CD4-positive, alpha-beta T cell treated with Interleukin-1 beta for 1 hour (primary cell): Measurements from ENCODE around the gene GNAO1.

Experiments used
- DNase-seq, 2 donors: peaks; one replicate each; pipeline ENCODE4 v3.0.0-alpha.2; 2020 to 2022

The GNAO1 gene

DNA sequence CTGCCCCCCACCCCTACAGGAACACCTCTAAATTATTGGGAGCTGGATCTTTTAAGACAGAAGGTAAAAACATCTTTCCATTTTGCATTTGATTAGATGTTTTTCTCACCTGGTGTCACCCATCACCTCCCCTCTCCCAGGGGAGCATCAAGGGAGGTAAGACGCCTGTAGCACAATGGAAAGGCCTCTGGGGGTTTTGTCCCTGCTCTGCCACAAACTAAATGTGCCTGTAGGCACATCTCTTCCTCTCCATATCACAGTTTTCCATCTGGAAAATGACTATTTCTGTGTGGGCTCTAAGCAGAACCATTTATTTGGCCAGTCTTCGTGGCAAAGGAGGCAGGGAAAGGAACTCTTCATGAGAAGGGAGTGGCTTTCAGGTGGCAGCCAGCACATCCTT lies 76.6 kb downstream of the GNAO1 start:
- DNase-seq = no peak

DNA sequence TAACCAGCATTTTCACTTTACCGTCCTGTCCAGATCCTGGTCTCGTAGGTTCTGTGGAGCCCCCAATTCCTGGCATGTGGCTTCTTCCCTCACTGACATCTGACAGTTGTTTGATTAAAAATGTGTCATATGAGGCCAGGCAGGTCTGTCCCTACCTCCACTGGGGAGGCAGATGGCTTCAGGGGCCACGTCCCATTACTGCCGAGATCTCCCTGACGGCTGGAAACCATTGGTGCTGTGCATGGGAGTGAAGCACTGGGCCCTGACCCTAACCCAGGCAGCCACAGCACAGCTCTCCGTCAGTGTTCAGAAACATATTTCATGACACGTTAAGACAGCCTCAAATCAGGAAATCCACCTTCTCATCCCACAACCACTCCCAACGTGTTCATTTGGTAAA lies 77.5 kb downstream of the GNAO1 start:
- DNase-seq = no peak

DNA sequence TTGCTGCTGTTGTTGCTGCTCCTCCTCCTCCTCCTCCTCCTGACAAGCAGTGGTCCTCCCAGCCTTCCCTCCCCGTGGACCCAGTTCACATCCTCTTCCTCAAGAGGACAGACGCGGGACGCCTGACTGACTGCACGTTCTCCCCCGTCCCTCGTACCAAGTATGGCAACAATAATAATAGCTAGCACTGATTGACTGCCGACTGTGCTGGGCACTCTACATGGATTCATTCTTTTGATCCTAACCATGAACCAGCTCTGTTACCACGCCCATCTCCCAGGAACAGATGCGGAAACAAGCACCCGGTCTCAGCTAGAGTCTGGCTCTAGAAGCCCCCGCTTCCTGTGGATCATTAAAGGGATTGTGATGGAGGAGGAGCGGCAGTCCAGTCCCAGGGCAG lies 78.0 kb downstream of the GNAO1 start:
- DNase-seq = no peak

DNA sequence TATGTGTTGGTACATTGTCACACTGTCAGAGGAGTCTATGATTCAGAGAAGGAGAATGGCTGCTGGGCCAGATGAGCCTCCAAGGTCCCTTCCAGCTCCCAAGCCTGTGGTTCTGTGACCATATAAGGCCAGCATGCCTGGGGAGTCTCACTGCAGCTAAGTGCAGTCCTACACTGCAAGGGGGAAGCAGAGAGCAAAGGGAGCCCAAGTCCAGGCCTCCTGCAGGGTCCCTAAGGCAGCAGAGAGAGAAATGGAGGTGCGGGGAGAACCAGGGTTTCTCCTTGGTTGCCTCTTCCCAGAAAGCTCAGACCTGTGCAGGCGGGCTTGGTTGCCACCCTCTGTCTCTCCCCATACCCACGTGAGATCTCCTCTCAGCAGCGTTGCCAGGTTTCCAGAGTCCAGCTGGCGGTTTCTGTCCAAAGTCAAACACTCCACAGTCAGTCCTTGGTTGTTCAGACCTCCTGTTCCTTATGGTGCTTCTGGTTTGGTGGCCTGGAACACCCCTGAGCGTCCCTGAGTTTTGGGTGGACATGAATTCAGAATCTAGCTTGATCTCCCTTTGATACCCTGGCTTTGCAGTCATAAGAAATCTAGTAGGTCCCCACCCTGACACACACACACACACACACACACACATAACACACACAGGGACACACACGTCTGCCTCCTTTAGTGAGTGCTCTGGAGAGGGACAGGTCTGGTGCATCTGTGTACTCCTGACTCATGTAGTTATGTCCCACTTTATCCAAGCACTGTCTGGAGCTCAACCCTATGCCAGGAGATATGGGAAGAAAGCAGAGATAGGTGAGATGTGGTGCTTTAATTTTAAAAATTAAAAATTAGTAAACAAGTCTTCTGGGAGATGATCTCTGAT lies 78.8 kb downstream of the GNAO1 start:
- no peak for DNase-seq

DNA sequence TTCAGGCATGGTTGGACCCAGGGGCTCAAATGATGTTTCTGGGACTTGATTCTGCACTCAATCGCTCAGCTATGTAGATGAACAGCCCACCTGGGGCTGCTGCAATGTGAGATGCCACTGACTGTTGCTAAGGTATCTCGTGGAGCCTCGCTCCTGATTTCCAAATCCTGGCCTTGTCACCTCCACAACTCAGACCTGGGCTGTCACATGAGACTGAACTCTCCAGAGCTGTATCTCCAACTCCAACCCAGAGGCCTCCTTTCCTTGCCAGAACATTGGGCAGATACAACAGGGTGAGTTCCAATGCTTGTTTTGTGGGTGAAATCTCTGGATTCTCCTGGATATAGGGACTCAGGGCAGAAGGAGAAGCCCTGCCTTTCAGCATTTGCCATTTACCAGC lies 79.5 kb downstream of the GNAO1 start:
- no peak for DNase-seq

DNA sequence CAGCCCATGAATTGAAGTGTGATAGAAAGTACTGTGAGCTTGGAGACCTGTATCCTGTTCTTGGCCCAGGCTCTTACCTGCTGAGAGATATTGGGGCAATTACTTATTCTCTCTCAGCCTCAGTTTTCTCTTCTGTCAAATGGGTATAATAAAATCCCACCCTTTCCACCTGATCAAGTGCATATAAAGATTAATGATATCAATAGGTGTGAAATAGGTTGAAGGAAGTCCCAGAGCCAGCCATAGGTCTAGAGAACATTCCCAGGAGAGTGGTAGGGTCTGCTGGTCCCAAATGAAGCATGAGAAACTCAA lies 81.2 kb downstream of the GNAO1 start:
- DNase-seq = no peak

DNA sequence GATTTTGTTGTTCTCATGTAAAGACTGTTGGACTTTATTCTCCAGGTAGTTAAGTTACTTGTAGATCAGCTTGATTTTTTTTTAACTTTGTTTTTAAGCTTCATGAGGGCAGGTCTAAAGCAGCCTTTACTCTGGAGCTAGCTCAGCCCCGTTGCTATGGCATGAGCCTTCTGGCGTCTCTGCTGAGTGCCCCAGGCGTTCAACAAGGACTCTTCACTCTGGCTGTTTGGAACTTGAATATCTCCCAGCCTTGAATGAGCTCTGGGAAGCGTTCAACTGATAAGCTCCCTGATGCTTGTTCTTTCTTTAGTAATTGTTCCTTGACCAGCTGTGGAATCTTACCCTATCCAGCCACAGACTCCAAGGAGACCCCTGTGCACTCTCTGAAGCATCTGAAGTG lies 82.3 kb downstream of the GNAO1 start:
- DNase-seq = no peak

DNA sequence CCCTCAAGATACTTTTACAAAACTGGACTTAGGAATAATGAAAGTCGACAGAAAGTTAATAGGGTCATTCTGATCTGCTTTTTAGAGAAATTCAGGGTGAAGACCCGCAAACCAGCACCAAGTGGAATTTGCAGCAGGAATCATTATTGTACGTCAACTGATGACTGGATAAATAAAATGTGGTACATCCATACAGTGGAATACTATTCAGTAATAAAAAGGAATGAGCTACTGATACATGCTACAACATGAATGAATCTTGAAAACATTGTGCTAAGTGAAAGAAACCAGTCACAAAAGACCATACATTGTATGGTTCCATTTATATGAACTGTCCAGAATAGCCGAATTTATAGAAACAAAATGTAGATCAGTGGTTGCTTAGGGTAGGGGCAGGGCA lies 83.1 kb downstream of the GNAO1 start:
- DNase-seq = no peak

DNA sequence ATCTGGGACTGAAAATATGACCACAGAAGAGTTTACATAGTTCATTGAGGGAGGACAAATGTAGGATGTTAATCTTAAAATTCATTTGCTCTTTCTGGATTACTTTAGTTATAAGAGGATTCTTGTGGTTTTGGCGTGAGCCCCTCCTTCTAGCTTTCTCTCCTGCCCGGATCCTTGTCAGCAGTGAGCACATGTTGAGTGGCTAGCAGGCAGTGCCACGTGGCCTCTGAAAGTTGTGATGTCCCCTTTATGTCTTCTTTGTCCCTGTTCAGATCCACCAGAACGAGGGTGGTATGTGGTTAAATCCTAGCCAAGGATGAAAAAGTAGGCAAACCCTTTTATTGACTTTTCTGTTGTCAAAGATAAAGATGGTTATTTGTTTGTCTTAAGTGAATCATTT lies 83.8 kb downstream of the GNAO1 start:
- DNase-seq = no peak

DNA sequence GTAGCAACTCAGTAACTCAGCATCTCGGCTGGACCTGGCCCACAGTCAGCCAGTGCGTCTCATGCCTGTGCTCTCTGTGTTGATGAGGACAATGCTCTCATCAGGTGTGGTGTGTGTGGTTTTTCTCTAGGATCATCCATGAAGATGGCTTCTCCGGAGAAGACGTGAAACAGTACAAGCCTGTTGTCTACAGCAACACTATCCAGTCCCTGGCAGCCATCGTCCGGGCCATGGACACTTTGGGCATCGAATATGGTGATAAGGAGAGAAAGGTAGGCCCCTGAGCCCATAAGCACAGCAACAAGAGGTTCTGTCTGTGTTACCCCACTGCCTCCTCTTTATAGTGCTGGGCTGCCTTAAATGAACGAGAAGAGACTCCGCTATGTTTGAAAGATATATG lies 84.5 kb downstream of the GNAO1 start:
- DNase-seq = no peak

DNA sequence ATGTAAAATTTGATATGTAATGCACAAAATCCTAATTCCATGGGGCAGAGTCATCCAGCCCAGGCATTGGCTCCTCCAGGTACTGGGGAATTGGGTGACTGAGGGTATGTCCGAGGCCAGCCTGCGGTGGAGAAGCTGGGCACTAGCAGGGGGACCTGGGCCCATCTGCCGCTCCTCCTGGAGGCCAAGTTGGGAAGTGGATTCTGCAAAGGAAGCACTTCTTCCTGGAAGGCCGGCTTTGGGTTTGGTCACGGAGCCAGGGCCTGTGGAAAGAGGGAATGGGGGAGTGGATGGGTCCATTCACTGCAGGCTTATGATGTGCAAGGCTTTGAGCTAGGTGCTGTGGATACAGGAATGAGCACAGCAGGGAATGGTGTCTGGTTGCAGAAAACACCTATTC lies 85.8 kb downstream of the GNAO1 start:
- DNase-seq = no peak

DNA sequence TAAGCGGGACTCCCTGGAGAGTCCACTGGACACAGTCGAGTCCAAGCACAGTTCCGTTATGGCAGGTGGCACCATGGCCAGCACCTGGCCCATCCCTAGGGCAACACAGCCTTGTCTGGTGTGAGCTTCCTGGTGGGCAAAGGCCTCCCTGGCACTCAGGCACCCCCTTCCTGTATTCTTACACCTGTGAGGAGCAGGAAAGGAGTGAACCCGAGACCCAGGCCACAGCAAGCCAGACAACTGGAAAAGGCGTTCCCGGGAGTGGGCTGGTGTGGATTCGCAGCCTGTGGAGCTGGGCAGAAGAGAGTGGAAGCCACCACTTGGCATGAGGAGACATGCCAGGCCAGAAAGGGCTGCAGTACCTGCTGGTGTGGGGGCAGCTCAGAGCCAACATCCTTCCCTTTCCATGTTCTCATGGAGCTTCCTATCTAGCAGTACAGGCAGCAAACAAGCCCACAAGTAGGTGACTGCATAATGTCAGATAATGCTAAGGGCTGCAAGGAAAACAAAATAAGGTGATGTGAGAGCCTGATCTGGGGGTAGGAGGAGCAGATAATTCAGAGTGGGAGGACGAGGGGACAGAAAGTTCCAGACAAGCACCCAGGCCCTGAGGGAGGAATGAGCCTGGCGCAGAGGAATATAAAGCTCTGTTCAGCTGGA lies 87.0 kb downstream of the GNAO1 start:
- no peak for DNase-seq

DNA sequence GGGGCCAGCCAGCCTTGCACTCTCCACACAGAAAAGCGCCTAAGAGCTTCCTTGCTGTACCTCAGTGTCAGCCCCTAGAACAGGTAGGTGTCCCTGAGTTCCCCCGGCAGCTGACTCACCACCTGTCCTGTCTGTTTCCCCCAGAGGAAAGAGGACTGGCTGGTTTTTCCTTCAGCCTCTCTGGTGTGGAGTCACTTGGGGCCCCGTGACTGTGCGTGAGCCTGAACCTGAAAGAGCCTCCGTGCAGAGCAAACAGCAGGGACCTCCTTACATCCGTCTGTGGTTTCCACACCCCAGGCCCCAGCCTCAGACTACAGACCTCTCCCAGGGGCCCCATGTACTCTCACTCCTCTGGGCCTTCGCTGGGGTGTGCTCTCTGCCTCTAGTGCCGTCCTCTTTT lies 87.8 kb downstream of the GNAO1 start:
- peak; percentile 38 to 46 for DNase-seq

DNA sequence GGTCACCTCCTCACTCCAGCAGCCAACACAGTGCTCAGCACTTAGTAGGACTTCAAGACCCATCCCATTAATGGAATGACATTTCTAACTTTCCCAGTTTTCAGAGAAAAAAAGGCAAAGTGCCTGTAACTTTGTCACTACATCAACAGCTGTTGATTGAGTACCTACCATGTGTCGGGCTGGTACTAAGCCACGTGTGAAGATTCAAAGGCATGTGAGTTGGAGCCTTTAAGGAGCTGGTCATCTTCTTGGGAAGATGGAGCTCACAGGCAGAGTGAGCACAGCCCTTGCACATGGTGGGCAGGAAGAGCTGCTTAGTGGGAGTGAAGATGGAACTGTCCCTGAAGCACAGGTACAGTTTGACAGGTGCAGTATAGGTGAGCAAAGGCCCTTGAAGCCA lies 88.6 kb downstream of the GNAO1 start:
- no peak for DNase-seq

DNA sequence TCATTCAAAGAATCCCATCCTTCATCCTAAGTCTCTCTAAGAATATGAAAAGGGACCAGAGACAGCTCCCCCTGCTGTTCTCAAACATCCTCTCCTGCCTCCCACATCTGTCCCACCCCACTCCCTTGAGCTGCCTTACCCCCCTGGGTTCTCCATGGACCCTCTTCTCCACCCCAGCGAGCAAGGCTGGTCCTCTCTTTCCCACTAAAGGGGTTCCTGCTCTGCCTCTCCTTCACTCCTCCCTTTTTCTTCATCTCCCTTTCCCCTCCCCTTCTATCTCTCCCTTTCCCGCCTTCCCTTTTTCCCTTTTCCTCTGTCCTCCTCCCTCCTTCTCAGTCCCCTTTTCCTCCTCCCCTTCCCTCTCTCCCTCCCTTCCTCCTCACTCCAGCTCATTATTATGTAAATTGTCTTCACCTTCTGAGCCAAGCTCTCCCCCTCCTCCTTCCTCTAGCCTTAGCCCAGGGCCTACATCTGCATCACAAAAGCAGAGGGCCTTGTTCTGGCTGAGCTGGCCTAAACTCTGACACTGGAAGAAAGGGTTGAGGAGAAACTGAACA lies 90.0 kb downstream of the GNAO1 start:
- peak in 1 of 2 donors; percentile 17 for DNase-seq

DNA sequence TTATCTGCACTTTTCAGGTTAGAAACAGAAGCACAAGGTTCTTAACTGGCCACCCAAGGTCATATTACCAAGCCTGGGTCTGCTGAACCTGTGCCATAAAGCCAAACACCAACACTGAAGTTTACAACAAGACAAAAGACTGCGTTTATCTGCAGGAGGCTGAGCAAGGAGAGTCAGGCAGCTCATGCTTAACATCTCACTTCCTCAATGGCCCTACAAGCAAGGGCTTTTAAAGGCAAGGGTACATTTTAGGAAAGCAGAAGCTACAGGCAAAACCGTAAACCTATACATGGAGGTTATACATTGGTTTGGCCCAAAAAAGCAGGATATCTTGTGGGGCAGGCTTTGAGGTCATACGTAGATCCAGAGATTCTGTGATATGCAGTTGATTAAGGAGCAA lies 91.2 kb downstream of the GNAO1 start:
- peak in 1 of 2 donors; percentile 9 for DNase-seq

DNA sequence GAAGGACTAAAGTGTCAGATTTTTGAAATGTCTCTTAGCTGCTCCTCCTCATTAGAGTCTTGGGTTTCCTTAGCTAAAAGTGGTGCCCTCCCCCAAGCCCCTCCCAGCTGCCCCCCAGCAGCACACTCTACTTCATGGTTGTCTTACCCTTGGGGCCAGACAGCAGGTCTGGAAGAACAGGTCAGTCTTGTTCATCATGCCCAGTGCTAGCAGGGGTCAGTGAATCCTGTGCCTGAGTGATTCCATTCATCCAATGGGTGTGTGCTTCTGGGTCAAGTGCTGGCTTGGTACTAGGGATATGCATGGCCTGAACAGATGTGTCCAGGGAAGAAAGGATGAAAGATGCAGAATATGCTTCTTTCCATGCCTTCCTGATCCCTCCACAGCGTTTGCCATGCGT lies 93.2 kb downstream of the GNAO1 start:
- DNase-seq = no peak

DNA sequence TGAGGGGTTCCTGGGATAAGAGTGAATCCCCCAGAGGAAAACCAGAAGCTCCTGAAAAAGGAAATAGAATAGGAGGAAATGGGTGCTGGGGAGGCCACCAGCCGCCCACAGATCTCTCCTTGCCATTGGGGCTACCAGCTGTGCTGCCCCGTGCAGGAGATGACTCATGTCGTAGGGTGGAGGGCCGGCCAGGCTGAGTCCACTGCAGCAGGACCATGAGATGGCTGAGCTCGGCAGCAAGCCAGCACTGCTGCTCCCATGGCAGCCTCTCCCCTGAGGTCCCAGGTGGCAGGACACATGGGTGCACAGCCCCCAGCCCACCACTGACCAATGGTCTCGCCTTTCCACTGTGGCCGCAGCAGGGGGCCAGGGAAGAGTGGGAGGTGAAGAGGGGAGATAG lies 95.5 kb downstream of the GNAO1 start:
- DNase-seq = peak in 1 of 2 donors; percentile 24

DNA sequence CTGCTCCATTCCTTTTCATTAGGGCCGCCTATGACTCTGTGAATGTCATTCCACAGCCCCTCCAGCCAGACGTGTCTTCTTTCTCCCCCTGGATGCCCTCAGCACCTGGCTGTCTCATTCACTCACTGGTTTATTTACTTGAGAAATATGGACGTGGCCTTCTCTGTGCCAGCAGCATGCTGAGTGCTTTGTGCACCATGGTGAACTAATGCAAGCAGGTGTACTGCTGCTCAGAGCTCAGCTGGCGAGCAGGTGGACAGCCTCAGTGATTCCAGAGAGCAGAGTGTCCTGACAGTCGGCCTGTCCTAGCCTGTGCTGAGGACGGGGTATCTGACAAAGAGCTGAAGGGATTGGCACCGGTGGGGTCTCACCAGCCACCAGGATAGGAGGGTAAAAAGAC lies 96.7 kb downstream of the GNAO1 start:
- DNase-seq = no peak

DNA sequence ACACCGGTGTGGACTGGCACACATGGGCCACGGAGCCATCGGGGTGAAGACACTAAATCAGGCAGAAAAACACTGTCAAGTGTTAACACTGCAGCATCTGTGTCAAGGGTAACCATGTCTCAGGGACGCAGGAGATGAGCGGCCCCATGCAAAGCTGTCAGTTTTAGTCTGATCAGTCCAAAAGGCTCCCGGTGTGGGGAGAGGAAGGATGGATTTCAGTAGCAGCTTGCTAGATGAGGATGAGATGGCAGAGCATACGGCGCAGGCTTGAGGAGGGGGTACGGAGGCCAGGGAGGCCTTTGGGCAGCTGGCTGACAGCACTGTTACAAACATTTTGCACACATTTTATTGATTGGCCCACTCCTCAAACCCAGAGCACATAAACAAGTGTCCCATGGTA lies 98.1 kb downstream of the GNAO1 start:
- DNase-seq = no peak

DNA sequence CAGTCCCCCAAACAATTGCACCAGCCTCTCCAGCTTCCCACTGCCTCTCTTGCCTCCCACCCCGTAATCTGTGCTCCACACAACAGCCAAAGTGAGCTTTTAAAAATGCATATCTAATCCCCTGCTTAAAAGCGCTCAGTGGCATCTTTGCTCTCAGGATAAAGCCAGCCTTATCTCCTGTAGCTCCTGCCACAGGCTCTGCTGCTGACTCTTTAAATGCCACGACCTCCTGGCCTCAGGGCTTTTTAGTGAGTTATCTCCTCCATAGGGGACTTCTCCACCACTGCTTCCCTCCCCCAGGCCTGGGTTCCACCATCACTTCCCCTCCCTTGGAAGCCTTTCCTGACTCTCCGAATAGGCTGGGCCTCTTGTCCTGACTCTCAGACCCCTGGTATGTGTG lies 98.6 kb downstream of the GNAO1 start:
- no peak for DNase-seq

DNA sequence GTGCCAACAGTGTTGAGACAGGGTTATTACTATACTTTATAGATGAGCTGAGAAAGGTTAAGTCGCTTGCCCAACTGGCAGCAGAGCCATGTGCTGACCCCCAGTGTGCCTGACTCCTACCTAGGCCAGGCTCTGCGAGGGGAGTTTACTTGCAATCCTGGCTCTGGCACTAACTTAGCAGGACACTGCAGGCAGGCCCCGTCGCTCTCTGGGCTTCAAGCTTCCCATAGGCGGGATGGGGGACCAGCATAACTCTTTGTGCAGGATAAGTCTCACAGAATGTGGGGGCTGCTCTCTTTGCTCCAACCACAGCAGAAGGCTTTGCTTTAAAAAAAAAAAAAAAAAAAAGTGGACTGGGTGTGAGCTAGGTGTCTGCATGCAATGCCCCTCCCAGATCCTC lies 102.7 kb downstream of the GNAO1 start:
- no peak for DNase-seq

DNA sequence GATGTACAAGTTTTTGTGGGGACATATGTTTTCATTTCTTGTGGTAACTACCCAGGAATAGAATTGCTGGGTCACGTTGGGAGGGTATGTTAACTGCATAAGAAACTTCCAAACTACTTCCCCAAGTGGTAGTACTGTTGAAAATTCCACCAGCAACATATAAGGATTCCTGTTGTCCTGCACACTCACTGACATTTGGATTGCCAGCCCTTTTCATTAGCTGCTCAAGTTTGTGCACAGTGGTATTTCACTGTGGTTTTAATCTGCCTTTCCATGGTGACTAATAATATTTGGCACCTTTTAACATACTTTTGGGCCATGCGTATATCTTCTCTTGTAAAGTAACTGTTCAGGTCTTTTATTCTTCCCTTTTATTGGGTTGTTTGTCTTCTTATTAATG lies 103.3 kb downstream of the GNAO1 start:
- DNase-seq = no peak

DNA sequence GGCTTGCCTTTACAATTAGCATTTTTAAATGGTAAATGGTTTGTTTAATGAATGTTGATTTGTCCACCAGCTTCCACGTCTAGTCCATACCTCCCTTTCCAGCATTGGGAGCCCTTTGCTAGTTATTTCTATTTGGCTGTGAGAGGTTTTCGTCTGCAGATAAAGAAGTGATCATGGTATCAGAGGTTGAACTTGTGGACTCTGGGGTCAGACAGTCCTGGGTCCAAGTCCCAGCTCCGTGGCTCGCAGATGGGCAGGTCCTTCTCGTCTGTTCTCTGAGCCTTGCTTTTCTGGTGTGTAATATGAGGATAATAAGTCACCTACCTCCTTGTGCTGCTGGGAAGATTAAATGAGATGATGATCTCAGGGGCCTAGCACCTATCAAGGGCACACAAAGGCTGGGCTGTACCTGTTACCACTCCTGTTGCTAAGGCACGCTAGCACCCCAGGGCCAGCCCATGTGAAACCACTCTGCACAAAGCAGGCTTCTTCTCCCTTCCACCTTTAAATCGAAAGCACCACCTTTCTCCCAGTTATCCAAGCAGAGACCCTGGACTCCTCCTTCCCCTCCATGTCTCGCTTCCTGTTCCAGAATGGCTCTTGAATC lies 103.9 kb downstream of the GNAO1 start:
- no peak for DNase-seq
